Stimulated activated CD4-positive, alpha-beta T cell treated with anti-CD3 and anti-CD28 coated beads, Interleukin-1b, Interleukin-23, amount 100 ng/mL, for 24 hours (primary cell): ENCODE results near the gene TMEM132C.

Experiments
- DNase-seq, 4 experiments: peaks; one replicate each; pipeline ENCODE4 v3.0.0-alpha.2; 2020; ENCODE audit warnings: low read depth in 4 of 4, low spot score in 1 of 4

TMEM132C gene

DNA sequence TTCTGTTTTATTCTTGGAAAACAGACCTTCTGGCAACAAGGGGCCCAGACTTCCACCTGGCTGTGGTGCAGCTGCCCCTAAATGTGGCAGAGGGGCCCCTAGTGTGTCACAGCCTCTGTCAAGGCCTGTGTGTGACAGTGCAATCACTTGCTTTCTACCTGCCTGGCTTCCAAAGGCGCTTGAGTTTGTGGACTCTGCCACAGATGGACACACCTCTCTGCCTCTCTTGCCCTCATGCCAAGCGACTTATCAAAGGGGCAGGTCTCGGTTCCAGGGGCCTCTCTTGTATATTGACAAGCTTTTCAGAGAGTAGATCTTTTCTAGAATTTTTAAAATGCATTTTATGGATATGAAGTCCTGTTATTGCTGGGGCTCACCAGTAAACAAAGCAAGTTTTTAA is 339.6 kb downstream of the TMEM132C start:
- DNase-seq = no peak

DNA sequence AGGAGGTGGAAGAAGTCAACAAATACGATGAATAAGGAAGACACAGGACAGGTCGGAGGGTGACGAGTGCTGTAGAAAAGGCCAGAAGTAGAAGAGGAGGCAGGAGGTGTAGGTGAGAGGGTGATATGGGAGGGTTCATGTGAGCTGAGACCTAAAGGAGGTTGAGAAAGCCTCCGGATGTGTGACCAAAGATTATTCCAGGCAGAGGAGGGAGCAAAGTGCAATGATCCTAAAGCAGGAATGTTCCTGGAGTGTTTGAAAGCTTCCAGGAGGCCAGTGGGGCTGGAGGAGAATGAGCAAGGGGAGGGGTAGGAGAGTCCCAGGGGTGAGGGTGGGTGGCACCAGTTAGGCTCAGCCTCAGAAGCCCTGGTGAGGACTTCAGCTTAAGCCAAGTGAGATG is 340.0 kb downstream of the TMEM132C start:
- no peak for DNase-seq

DNA sequence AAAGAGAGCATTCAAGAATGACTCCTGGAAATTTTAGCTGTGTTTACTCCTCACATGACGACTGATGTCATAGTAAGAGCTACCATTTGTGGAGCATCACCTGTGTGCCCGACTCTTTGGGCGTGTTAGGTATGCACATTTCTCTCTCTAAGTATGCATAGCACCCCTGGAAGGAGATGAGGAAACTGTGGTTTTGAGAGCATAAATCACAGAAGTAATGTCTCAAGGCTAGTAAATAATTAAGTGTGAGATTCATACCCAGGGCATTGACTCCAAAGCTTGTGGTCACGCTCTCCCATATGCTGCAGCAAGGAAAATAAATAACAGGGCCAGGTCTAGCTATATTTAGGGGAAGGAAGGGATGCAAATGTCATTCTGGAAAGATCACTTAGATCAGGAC is 340.7 kb downstream of the TMEM132C start:
- no peak for DNase-seq

DNA sequence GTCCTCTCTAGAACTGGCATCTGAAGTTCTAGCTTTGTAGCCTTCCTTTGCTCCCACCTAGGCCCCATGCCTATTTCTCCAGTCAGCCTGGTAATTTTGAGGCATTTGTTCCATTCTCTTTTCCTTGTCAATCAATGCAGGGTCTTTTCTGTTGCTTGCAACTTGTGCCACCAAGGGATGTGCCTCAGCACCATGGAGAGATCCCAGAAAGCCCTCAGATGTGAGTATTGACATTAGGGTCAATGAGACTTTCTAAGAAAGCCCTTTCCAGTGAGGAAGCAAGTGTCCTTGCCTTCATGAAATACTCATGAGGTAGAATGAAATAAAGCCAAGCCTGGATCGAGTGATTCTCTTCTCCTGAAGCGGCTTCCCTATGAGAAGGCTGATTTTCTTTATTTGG is 342.9 kb downstream of the TMEM132C start:
- no peak for DNase-seq

DNA sequence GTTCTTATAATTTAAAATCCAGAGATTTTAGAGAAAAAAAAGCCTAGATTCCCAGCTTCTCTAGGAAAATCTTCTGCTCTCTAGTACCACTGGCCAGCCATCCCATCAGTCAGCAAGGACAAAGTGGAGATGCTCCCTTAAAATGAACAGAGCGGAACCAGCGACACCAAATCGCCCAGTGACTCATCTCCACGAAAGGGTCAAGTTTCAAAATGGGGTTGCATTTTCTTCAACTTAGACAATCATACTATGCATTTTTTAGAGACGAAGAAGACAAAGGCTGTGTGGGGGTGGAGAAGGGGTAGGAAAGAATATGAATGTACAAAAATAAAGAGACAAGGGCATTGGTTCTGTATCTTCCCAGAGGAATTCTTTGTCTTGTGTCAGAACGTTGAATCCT is 344.8 kb downstream of the TMEM132C start:
- no peak for DNase-seq

DNA sequence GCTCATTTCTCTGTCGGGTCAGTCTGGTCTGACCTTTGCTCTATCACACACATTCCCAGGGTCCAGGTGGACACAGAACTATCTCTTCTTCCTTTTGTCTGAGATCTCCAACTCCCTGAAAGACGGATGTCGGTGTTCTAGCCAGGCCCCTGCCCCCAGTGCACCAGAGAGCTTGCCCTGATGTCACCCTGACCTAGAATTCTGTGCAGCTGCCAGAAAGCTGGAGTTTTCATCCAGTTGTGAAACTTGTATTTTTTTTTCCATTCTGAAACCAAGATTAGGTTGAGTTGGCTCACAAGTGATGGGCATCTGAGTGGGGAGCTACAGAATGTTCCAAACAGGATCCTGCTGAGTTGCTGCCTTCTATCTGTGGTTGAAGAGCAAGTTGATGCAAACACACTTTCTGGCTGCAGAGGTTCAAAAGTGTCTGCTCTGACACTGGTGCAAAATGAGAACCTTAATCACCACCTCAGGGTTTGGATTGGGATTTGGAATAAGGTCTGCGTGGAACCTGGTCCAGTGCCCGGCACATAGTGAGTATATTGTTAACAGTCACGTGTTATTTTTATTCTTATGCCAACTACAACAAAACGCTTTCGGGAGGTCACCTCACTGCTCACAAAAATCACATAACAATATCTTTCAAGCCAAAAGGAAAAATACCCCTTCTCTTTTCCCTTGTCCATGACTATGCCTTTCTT is 345.3 kb downstream of the TMEM132C start:
- no peak for DNase-seq

DNA sequence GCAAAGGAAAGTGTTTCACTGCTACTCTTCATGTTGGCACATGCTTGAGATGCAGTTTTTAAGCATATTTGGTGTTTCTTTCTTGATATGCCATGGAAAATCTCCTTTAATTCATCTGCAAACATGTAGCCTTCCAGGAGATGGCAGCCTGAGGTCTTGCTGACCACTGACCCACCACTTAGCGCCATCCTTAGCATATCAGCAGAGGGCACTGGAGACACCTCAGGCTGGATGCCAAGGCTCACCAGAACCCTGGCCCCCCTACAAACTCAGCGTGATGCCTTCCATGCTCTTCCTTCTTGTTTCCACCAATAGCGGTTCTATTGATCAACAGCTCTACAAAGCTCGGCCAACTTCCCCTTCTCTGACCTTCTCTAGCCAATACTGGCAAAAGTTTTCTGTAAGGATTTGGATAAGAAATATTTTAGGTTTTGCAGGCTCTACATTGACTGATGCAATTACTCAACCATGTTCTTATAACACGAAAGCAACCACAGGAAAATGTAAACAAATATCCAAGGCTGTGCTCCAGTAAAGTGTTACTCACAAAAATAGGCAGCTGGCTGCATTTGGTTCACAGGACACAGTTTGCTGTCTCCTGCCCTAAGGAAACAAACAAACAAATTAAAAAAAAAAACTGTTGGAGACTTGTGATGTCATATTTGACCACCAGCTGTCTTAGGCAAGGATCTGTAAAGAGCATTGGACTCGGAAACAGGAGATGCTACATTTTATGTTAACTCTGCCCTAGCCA is 347.0 kb downstream of the TMEM132C start:
- DNase-seq = no peak

DNA sequence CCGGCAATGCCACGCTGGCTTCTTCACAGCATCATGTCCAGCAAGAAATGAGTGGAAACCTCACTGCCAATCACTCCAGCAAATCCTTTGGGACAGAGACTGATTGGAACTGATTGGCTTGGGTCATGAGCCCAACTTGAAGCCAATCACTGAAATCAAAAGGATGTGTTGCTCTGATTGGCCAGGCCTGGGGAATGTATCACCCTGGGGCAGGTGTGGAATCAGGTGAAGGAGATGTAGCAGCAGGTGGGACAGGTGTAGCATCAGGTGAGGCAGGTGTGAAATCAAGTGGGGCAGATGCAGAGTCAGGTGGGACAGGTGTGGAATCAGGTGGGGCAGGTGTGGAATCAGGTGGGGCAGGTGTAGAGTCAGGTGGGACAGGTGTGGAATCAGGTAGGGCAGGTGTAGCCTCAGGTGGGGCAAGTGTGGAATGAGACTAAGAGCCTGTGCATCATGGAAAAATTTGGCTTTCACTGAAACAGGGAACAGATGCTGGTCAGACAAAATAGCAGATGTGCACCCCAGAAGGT is 350.4 kb downstream of the TMEM132C start:
- no peak for DNase-seq

DNA sequence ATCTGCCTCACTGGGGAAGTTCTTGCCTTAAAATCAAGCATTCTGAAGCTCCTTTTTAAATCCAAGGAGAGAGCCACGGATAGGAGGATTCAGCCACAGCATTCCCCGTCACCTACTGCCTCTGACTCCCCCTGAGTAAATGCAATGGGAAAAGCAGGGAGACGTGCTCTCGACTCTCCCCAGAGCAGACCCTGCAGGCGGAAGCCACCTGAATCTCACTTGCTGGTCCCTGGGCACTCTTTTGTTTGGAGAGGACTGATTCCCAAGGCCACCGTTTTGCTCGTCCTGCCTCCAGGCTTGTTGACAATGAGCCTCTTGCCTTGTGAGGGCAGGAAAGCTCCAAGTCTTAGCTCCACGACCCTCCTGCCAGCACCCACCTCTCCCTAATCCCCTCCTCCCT is 352.3 kb downstream of the TMEM132C start:
- no peak for DNase-seq

DNA sequence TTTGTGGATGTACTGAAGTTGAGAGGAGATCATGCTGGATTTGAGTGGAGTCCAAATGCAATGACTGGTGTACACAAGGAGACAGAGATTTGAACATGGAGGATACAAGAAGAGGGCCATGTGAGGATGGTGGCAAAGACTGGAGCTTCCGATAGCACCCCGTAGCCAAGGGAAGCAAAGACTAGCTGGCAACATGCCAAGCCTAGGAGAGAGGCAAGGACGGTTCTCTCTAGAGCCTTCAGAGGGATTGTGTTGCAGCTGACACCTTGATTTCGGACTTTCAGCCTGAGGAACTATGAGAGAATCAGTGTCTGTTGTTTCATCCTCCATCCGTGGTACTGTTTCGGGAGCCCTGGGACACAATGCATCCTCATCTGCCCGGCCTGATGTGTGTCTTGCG is 354.3 kb downstream of the TMEM132C start:
- no peak for DNase-seq

DNA sequence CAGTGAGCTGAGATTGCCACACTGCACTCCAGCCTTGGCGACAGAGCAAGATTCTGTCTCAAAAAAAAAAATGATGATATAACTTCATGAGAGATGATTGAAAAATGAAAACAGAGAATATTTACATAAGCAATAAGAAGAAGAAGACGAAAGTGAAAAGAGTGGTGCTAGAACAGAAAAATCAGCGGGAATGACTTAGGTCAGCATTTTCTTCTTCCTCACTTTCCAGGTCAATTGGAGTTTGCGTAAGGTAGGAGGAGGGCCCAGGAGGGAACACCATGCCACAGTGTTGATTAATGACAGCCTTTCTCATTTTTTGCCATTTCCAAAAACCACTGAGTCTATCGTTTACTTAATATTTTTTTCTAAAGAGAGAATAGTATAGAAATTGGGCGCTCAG is 356.8 kb downstream of the TMEM132C start:
- no peak for DNase-seq

DNA sequence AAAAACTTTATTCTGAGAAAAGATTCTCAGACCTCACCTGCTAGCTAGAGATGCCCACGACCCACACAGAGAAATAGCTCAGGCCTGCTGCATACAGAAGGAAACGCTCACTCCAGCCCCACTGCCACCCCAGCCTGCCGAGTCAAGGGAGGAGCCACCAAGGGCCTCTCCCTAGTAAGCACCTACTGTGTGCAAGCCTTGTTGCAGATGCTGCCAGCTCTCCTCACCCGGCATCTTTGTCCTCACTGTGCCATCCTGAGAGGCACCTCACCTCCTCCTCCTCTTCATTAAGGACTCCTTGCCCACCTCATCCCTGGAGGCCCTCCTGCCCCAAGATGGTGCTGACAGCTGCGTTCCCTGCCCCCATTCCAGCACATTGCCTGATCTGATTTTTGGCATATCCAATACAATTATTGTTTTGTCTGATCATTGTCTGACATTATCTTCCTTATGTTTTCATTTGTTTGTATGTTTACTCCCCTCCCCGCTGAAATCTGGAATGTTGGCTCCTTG is 359.9 kb downstream of the TMEM132C start:
- no peak for DNase-seq

DNA sequence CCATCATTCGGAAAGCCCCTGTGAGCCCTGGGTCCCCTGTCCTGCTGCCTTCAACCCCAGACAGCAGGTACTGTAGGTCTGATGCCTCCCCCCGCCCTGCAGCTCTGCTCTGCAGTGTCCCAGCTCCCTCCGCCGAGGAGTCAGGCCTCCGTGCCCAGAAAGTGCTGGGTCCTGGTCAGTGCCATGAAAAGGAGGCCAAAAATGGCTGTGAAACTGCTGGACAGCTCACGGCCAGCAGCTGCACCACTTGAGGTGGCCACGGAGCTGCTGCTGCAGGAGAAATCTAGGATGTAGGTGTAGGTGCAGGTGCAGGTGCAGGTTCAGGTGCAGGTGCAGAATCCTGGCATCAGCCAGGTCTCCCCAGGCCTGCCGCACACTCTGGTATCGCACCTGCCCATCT is 360.7 kb downstream of the TMEM132C start:
- no peak for DNase-seq

DNA sequence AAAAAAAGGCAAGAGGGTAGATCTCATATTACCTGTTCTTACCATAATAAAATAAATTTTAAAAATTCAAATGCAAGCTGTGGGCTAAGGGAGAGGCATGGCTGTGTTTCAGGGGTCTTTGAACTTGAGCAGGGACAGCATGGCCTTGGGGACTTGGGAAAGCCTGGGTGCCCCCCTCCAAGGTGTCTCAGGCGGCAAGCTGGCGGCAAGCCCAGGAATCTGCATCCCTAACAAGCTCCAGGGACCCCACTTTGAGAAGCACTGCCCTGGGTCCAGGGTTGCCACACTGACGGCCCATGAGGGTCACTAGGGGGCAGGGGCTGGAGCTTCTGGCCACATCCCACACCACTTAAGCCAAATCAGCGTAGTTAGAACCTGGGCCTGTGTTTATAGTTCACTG is 363.0 kb downstream of the TMEM132C start:
- DNase-seq = no peak

DNA sequence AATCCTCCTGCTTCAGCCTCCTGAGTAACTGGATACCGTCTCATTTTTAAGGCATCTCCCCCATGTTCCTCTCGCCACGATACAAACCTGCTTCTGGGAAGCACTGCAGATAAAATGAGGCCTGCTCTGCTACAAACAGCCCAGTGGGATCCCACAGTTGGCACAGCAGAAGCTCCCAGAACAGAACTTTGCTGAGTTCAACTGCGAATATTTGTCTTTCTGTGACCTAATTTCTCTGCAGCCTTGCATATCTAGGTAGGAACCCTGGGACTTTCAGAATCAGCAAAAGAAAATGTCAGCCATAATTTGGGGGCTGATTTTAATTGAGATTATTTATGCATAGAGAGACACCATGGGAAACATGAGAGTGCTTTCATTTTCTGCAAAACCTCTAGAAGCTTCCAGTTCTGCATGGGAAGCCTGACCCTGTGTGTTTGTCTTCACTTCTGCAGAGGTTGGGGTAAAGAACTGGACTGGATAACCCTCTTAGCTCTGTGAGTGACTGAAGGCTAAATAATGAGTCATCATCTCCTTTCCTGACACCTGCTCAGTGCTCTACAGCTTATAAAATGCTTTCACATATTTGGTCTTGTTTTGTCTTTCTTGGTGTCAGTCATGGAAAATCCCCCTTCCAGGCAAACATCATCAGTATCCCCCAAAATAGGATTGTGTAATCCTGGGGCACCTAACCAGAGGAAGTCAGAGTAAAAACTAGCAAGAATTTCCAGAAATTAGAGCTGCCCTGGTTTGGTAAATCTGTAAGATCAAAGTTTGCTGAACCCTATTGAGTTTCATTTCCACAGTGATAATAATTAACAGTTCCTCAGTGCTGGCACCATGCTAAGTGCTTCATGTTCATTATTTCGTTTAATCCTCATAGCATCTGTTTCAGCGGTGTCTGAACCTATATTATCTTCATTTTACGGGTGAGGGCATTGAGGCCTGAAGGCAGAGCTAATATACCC is 371.0 kb downstream of the TMEM132C start:
- DNase-seq = no peak

DNA sequence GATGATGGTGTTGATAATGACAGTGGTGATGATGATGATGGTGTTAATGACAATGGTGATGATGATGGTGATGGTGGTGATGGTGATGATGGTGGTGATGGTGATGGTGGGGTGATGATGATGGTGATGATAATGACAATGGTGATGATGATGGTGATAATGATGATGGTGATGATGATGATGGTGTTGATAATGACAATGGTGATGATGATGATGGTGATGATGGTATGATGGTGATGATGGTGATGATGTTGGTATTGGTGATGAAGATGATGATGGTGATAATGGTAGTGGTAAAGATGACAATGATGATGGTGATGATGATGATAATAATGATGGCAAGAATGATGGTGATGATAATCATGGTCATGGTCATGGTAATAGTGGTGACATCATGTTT is 372.1 kb downstream of the TMEM132C start:
- DNase-seq = no peak

DNA sequence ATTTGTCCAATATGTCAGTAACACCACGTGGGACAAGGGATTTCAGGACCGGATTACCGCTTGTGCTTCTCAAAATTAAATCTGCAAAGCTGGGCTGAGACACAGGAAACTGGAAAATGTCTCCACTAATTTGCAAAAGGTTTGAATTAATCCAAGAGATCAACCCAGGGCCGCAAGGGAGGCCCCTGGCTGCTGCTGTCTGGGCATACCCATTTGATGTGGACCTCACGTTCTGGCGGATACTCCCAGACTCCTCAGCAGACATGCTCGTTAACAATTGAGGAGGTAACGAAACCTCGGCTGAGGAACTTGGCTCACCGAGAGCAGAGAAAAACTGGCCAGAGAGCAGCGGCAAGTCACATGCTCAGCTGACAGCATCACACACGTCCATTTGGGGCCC is 376.2 kb downstream of the TMEM132C start:
- DNase-seq = no peak

DNA sequence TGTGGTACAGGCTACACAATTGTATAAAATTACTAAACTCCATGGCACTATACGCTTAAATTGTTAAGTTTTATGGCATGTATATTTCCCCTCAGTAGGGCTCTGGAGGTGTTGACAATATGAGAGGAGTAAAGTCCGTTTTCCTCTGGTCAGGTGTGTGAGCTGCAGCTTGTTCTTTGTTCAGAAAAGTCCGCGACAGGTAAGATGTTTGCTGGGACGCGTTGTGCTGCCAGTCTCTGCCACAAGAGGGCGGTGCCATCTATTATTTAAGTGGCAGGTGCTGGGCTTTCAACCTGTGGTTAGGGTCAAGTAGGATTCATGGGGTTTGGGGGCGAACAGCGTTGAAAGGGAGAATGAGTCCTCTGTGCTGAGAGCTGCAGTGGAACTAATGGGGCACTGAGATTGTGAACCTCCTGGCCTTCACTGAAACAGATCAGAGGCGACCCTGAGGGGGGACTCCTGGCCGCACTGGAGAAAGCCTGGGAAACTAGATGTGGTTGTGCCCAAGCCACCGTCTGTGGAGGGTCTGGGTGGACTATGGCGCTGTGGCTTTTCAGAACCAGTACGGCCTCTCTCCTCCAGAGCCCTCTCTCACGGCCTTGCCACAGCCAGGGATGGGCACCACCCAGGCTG is 377.8 kb downstream of the TMEM132C start:
- DNase-seq = peak in 2 of 4 experiments; percentile 4 to 7

DNA sequence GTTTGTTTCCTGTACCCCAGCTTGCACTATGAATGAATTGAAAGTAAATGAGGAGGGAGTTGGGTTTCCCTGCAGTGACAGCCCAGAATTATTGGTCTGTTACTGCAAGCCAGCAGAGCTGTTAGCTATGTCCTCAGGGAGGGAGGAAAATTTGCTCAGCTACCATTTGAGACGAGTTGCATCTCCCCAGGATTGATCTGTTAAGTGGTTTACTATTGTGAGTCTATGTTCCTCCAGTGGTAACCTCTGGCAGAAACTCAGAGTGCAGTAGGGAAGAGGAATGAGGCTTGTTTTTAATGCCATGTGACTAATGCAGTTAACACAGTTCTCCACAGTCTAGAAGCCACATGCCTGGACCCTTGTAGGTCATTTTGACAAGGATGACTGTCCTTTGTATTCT is 382.9 kb downstream of the TMEM132C start:
- DNase-seq = no peak

DNA sequence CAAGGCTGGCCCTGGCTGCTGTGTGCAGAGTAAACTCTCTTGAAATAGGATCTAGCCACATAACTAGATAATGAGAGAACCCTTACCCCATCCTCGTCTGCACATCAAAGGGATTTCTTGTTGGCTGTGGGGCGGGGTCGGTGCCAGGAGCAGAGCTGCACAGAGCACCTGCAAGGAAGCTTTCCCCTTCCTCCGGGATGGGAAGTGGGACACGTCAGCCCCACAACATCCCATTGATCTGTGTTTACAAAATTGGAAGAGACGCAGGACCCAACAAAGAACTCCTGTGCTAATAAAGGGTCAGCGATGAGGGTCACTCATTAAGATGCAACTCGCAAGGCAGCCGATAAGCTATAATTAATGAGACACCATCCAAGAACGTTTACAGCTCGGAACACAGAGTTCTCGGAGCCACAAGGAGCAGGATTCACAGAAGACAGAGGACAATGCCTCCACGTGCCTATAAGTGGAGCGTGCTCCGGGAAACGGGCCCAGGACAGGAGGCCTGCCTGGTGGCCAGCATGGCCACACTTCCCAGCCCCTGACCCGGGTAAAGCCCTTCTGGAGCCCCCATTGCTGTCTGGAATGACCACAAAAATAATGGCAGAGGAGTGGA is 385.3 kb downstream of the TMEM132C start:
- DNase-seq = no peak
